GM21447 (cell line): ENCODE data around the gene POLR3GL.

Experiments used
- ATAC-seq: cut with Tn5 transposase; IDR thresholded peaks from one replicate; pipeline ENCODE4 v1.9.1; 2021; ENCODE audit not compliant: unreplicated experiment

Gene POLR3GL

GRCh38 chr1:145972580-145972979, 8.1 kb downstream of the POLR3GL start:
- no peak for ATAC-seq

DNA sequence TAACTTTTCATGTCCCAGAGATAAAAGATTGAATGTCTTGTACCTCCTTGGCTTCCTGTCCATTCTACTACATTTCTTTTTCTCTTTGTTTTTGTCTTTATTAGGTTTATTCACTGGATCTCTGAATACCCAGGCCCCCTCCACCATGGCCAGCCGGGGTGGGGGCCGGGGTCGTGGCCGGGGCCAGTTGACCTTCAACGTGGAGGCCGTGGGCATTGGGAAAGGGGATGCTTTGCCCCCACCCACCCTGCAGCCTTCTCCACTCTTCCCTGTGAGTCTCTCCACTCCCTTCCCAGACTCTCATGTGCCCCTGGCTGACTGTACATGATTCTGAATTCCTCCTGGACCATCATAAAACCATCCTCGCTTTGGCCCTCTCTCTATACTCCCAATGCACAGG, 10.2 kb downstream of the POLR3GL start:
- no peak for ATAC-seq

GRCh38 chr1:145975216-145975615, 10.7 kb downstream of the POLR3GL start:
- ATAC-seq, result no peak

DNA sequence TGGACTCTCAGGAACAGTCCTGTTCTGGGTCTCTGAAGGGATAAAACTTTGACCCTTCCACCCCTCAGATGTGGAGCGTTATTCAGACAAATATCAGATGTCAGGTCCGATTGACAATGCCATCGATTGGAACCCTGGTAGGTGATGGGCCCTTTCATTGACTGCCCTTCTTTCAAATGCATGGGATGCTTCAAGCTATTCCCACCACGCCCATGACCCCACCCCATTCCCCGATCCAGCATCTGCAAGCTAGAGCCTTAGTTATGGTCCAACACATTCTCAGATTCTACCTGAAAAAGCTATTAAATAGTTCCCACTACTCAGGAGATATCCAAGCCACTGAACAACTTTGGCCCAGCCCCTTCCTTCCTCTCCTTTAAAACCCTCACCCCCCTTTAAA, 12.5 kb downstream of the POLR3GL start:
- ATAC-seq, result no peak

DNA sequence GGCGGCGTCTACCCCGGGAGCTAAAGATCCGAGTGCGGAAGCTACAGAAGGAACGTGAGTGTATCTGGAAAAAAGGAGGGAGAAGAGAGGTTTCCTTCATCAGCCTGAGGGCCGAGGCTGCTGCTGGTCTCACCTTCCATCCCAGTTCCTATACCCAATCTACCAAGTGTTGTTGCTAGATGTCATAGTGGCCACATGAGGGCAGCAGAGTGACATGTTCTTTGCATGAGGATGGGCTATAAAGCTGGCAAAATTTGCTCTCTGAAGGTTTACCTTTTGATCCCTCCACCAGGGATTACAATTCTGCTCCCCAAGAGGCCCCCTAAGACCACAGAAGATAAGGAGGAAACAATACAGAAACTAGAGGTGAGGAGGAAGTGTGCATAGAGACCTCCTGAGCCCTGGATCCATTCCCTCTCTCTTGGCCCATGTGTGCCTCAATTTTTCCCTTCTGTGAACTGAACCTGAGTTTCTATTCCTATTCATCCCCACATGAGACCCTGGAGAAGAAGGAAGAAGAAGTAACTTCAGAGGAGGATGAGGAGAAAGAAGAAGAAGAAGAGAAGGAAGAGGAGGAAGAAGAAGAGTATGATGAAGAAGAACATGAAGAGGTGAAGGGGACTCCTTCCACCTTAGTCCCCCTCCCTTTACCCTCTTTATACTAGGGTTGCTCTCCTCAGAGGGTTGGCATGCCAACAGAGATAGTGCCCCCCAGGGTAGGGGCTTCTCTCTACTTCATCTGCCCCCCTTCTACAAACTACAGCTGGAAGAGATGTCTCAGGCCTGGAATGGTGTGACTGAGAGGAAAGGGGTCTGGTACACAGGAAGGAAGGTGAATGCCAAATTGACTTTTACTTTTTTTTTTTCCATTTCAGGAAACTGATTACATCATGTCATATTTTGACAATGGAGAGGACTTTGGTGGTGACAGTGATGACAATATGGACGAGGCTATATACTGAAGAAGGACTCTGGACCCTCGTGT, 13.3 kb downstream of the POLR3GL start:
- no peak for ATAC-seq

DNA sequence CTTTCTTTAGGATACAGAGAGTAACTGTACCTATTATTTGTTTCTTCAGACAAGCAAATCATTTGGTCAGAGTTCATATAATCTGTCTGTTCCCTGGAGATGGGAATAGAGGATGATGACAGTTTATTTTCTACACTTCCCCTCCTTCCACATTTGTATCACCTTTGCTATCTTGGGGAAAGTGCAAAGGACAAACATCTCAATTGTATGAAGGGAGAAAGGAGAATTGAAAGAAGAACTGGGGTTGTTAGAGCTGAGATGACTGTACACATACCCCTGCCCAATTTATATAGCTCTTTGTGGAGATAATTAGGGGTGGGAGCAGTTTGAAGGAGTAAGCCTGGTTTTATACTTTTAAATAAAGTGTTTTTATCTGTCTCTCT, 14.0 kb downstream of the POLR3GL start:
- no peak for ATAC-seq

DNA sequence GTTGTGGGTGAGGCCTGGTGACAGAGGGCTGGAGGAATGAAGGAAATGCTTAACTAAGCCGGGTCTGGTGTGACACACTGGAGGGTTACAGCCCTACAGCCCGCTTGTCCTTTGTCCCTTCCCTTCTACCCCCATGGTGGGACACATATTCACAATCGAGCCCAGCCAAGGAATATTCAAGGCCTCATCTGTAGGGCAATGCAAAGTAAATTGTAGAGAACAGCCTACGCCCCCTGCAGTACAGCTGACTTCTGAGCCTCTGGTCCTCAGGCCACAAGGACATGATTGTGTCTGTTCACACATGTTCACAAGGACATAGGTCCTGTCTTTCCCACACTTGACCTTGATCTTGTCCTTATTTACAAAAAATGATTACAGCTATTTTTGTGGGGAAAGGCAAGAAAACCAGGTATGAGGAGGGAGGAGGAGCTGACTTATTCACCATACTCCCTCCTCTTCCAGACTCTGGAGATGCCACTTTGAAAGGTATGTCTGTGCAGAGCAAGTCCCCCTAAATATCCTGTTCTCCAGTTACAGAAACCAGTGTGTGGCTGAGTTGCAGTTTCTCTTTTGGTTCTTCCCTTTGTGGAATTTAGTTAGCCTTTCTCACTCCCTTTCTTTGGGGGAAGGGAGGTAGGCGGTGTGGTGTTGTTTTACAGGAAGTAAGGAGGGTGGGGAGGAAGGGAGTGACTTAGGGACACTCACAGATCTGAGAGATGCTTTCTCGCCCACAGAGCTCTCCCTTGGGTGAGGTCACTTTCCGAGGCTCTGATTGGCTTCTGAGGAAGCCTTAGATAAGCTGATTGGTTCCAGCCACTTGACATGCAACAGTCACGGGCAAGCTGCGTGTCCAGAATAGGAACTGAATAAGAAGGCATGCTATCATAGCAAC, 14.6 kb downstream of the POLR3GL start:
- ATAC-seq, result peak; percentile 87

DNA sequence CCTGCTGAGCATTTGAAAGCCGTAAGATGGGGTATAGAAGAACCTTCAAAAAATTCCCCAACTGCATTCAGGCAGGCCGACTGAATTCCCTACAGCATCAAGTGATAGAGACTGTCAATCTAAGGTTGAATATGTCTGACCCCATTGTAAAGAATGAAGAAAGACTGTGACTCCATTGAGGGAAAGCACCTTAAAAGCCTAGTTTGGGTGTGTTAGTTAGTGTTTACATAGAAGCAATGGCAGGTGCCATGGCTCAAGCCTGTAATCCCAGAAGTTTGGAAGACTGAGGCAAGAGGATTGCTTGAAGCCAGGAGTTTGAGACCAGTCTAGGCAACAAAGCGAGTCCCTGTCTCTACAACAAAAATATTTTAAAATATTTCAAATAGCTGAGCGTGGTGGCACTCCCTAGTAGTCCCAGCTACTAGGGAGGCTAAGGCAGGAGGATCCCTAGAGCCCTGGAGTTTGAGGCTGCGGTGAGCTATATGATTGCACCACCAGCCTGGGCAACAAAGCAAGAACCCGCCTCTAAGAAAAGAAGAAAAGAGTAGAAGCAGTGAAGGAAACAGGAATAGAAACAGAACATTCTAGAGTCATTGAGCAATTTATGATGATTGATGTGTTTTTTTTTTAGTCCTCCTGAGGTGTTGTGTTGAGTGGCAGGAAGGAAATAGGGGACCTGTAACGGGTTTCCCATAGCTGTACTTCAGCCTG, 15.4 kb downstream of the POLR3GL start:
- ATAC-seq, result peak; percentile 9

- no peak for ATAC-seq
These were observed 16.0 kb downstream of the POLR3GL start for GRCh38 chr1:145980457-145980994.

GRCh38 chr1:145982010-145982723, 17.7 kb downstream of the POLR3GL start:
- ATAC-seq, result no peak

- no peak for ATAC-seq
These were observed 18.8 kb downstream of the POLR3GL start for GRCh38 chr1:145983206-145983675.

DNA sequence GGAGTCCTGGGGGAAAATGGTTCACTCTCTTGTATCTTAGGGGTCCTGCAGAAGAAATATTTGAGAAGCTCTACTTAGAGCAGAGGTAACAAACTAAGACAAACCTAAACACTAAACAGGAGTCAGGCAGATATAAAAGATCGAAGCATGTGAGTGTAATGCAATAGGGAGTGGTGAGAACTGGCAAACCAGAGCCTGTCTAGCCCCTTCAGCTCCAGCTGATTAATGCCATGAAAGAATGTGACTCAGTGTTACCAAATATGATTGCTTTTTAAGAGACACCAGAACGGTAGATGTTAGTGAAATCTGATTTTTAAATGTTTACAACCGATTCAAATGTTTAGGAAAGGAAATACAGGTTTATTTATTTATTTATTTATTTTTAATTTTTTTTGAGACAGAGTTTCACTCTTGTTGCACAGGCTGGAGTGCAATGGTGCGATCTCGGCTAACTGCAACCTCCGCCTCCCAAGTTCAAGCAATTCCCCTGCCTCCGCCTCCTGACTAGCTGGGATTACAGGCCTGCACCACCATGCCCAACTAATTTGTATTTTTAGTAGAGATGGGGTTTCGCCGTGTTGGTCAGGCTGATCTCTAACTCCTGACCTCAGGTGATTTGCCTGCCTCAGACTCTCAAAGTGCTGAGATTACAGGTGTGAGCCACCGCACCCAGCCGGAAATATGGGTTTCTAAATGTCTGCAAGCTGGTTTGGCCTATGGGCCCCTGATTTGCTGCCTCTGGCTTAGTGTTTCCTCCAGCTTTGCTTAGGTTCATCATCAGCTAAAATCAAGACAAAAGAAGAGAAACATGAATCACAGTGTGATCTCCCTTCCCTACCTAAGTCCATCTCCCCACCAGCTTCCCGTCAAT, 19.7 kb downstream of the POLR3GL start:
- ATAC-seq, result no peak

DNA sequence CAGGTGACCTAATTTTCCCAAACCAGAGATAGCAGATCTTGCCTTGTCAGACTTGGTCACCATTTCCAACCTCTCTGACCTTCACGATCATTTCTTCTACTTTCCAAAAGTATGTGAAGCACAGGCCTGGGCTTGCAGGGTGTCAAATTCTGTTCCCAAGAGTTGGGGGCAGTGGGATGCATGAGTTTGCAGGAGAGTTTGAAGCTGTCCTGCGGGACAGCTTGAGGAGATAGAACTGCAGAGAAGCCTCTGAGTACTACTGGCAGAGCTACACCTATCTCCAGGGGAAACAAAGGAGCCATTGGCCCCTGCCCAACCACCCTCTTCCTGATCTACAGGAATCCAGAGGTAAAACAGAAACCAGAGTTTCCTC, 20.6 kb downstream of the POLR3GL start:
- ATAC-seq, result no peak

DNA sequence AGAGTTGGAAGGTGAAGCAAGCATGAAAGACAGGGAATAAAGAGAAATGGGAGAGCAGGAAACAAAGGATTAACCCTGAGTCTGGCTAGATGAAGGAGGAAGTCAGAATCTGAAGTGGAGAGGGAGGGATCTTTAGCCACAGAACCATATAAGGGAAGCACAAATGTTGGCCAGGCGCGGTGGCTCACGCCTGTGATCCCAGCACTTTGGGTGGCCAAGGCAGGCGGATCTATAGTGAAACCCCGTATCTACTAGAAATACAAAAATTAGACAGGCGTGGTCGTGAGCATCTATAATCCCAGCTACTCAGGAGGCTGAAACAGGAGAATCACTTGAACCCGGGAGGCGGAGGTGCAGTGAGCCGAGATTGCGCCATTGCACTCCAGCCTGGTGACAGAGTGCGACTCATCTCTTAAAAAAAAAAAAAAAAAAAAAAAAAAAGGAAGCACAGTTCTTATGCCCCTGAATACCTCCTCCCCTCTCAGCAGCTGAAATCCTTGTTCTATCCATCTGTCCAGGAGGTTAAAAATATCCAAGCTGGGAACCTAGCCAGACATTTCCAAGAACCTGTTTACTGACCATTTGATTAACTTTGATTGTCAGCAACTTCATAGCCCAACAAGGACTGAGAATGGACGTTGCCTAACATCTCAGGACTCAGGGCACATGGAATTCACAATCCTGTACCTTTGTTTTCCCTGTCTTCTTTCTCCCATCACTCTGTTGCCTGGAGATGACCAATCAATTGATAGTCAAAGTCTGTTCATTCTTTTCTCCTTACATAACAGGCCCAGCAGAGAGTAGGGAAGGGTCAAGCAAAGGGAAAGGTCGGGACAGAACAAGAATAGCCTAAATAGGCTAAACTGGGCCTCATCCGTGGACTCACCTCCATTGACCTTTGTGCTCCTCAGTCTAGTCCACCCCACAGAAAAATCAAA, 21.3 kb downstream of the POLR3GL start:
- ATAC-seq, result no peak

DNA sequence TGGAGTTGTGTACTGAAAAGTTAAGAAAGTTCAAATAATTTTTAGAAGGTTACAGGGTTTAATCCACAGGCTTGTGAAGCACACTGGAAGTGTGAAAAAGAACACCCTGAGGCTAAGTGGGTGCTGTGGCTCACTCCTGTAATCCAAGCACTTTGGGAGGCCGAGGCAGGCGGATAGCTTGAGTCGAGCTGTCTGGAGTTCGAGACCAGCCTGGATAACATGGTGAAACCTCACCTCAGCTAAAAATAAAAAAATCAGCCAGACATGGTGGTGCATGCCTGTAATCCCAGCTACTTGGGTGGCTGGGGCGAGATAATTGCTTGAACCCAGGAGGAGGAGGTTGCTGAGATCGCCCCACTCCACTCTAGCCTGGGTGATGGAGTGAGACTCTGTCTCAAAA, 22.1 kb downstream of the POLR3GL start:
- ATAC-seq, result no peak

DNA sequence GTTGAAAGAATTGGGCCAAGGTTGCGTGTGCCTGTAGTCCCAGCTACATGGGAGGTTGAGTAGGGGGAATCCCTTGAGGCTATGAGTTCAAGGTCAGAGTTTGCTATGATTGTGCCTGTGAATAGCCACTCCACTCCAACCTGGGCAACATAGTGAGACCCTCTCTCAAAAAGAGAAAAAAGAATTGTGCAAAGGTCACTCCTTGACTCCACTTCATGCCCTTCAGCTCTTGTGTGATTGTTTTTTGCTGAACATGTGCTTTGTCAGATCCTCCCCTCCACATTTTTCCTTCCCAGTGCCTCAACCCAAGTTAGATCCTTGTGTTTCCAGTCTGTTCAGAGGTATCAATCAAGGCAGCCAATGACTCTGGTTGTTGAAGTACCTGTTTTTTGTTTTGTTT, 23.4 kb downstream of the POLR3GL start:
- ATAC-seq, result no peak

- no peak for ATAC-seq
These were observed 24.3 kb downstream of the POLR3GL start for GRCh38 chr1:145988773-145989172.

- no peak for ATAC-seq
These were observed 25.9 kb downstream of the POLR3GL start for GRCh38 chr1:145990249-145990855.
